ENCODE results near the gene ATP11A.
"Not testable (repeated sequence)": the region's sequence is repeated elsewhere in the genome, so short reads cannot be mapped to it uniquely, and the experiment has no call there.

Gene ATP11A

GRCh38 chr13:112781881-112782361, 92.1 kb downstream of the ATP11A start:
- Histone ChIP-seq H3K9ac (ENCODE audit: insufficient read length, low read depth) (no peak overlapping the region), H3K4me1 (ENCODE audit: insufficient read depth, insufficient read length) (peaks cover 8% of the 10 kb centered on the region), H3K27me3 (ENCODE audit: insufficient read depth, insufficient read length) (no peaks in the 10 kb centered on the region), H3K36me3 (ENCODE audit: insufficient read depth, insufficient read length, low read length) (peaks cover 8% of the 10 kb centered on the region), H3K4me3 (ENCODE audit: insufficient read length, low read depth) (no peak overlapping the region), H3K9me3 (ENCODE audit: insufficient read depth, low read length) (no peaks in the 10 kb centered on the region; the same call in 1 of the 2 replicates)
- no peak for TF ChIP-seq SUZ12 (IDR thresholded peaks at IDR 0.05; ENCODE audit: extremely low read depth, insufficient read depth, insufficient read length)
- no peak for TF ChIP-seq ZNF274 (IDR thresholded peaks at IDR 0.05; ENCODE audit: low read depth, low read length)
- no peak for TF ChIP-seq YY1 (IDR thresholded peaks at IDR 0.05; ENCODE audit: insufficient read depth, insufficient read length)
- no peak for DNase-seq (ENCODE audit: low read depth, low spot score)

GRCh38 chr13:112782429-112783010, 92.7 kb downstream of the ATP11A start:
- Histone ChIP-seq H3K9me3 (ENCODE audit: insufficient read depth, low read length) (no peaks in the 10 kb centered on the region; the same call in 1 of the 2 replicates), H3K4me3 (ENCODE audit: insufficient read length, low read depth) (no peak overlapping the region), H3K9ac (ENCODE audit: insufficient read length, low read depth) (no peak overlapping the region), H3K27me3 (ENCODE audit: insufficient read depth, insufficient read length) (no peaks in the 10 kb centered on the region), H3K36me3 (ENCODE audit: insufficient read depth, insufficient read length, low read length) (peaks cover 8% of the 10 kb centered on the region), H3K4me1 (ENCODE audit: insufficient read depth, insufficient read length) (peaks cover 8% of the 10 kb centered on the region)
- no peak for TF ChIP-seq ZNF274 (IDR thresholded peaks at IDR 0.05; ENCODE audit: low read depth, low read length)
- TF ChIP-seq YY1 (IDR thresholded peaks at IDR 0.05; ENCODE audit: insufficient read depth, insufficient read length): no peak
- DNase-seq (ENCODE audit: low read depth, low spot score): no peak

GRCh38 chr13:112783135-112783977, 93.5 kb downstream of the ATP11A start:
- H3K9me3 ChIP-seq (ENCODE audit: insufficient read depth, low read length): no peaks in the 10 kb centered on the region; the same call in 1 of the 2 replicates
- H3K36me3 ChIP-seq (ENCODE audit: insufficient read depth, insufficient read length, low read length): peaks cover 9% of the 10 kb centered on the region
- H3K27me3 ChIP-seq (ENCODE audit: insufficient read depth, insufficient read length): no peaks in the 10 kb centered on the region
- peaks cover 5% of the 10 kb centered on the region for H3K4me1 ChIP-seq (ENCODE audit: insufficient read depth, insufficient read length)
- H3K4me3 ChIP-seq (ENCODE audit: insufficient read length, low read depth): no peak overlapping the region
- TF ChIP-seq ZNF274 (IDR thresholded peaks at IDR 0.05; ENCODE audit: low read depth, low read length): no peak
- H3K9ac ChIP-seq (ENCODE audit: insufficient read length, low read depth): no peak overlapping the region
- DNase-seq (ENCODE audit: low read depth, low spot score): no peak

GRCh38 chr13:112783978-112784371, 94.1 kb downstream of the ATP11A start:
- Histone ChIP-seq H3K9me3 (ENCODE audit: insufficient read depth, low read length) (no peaks in the 10 kb centered on the region; the same call in 1 of the 2 replicates), H3K4me3 (ENCODE audit: insufficient read length, low read depth) (no peak overlapping the region), H3K36me3 (ENCODE audit: insufficient read depth, insufficient read length, low read length) (peaks cover 13% of the 10 kb centered on the region), H3K27me3 (ENCODE audit: insufficient read depth, insufficient read length) (no peaks in the 10 kb centered on the region), H3K9ac (ENCODE audit: insufficient read length, low read depth) (no peak overlapping the region), H3K4me1 (ENCODE audit: insufficient read depth, insufficient read length) (peaks cover 5% of the 10 kb centered on the region)
- TF ChIP-seq SUZ12 (IDR thresholded peaks at IDR 0.05; ENCODE audit: extremely low read depth, insufficient read depth, insufficient read length): no peak
- no peak for TF ChIP-seq YY1 (IDR thresholded peaks at IDR 0.05; ENCODE audit: insufficient read depth, insufficient read length)
- DNase-seq (ENCODE audit: low read depth, low spot score): no peak

- Histone ChIP-seq H3K9me3 (ENCODE audit: insufficient read depth, low read length) (no peaks in the 10 kb centered on the region; the same call in 1 of the 2 replicates), H3K4me3 (ENCODE audit: insufficient read length, low read depth) (no peak overlapping the region), H3K36me3 (ENCODE audit: insufficient read depth, insufficient read length, low read length) (peaks cover 16% of the 10 kb centered on the region), H3K27me3 (ENCODE audit: insufficient read depth, insufficient read length) (no peaks in the 10 kb centered on the region), H3K4me1 (ENCODE audit: insufficient read depth, insufficient read length) (peaks cover 5% of the 10 kb centered on the region), H3K9ac (ENCODE audit: insufficient read length, low read depth) (no peak overlapping the region)
- DNase-seq (ENCODE audit: low read depth, low spot score): no peak
- no peak for TF ChIP-seq SUZ12 (IDR thresholded peaks at IDR 0.05; ENCODE audit: extremely low read depth, insufficient read depth, insufficient read length)
- TF ChIP-seq YY1 (IDR thresholded peaks at IDR 0.05; ENCODE audit: insufficient read depth, insufficient read length): no peak
- TF ChIP-seq ZNF274 (IDR thresholded peaks at IDR 0.05; ENCODE audit: low read depth, low read length): no peak
These were observed 95.1 kb downstream of the ATP11A start for GRCh38 chr13:112784811-112785482.

DNA sequence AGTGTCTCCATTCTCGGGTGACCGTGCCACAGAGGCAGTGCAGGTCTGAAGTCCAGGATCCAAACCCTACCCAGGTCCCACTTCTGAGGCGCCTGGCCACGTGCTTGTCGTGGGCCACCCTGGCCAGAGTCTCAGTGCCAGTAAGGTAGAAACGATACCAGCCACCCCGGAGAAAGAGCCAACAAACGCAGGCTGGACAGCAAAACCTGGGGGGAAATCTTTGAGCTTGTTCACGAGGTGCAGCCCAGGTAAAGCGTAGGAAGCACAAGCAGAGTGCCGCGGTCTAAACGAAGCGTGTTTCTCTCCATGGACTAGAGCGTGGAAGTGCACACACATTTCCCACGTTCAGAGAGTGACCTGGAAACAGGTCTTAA, 95.6 kb downstream of the ATP11A start:
- H3K9ac ChIP-seq (ENCODE audit: insufficient read length, low read depth): no peak overlapping the region
- H3K27me3 ChIP-seq (ENCODE audit: insufficient read depth, insufficient read length): no peaks in the 10 kb centered on the region
- no peak for DNase-seq (ENCODE audit: low read depth, low spot score)
- no peaks in the 10 kb centered on the region; the same call in 1 of the 2 replicates for H3K9me3 ChIP-seq (ENCODE audit: insufficient read depth, low read length)
- peaks cover 16% of the 10 kb centered on the region for H3K36me3 ChIP-seq (ENCODE audit: insufficient read depth, insufficient read length, low read length)
- H3K4me3 ChIP-seq (ENCODE audit: insufficient read length, low read depth): no peak overlapping the region
- peaks cover 5% of the 10 kb centered on the region for H3K4me1 ChIP-seq (ENCODE audit: insufficient read depth, insufficient read length)
- TF ChIP-seq SUZ12 (IDR thresholded peaks at IDR 0.05; ENCODE audit: extremely low read depth, insufficient read depth, insufficient read length): no peak
- no peak for TF ChIP-seq YY1 (IDR thresholded peaks at IDR 0.05; ENCODE audit: insufficient read depth, insufficient read length)
- TF ChIP-seq ZNF274 (IDR thresholded peaks at IDR 0.05; ENCODE audit: low read depth, low read length): no peak

DNA sequence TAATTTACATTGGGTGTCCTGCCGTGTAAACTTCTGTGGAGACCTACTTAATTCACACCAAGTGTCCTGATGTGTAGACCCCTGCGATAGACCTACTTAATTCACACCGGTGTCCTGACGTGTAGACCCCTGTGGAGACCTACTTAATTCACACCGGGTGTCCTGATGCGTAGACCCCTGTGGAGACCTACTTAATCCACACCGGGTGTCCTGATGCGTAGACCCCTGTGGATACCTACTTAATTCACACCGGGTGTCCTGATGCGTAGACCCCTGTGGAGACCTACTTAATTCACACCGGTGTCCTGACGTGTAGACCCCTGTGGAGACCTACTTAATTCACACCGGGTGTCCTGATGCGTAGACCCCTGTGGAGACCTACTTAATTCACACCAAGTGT, 97.0 kb downstream of the ATP11A start:
- not testable (repeated sequence) for H3K27me3 ChIP-seq (ENCODE audit: insufficient read depth, insufficient read length); H3K4me1 ChIP-seq (ENCODE audit: insufficient read depth, insufficient read length); DNase-seq (ENCODE audit: low read depth, low spot score); H3K4me3 ChIP-seq (ENCODE audit: insufficient read length, low read depth); H3K9me3 ChIP-seq (ENCODE audit: insufficient read depth, low read length); H3K9ac ChIP-seq (ENCODE audit: insufficient read length, low read depth)
- peaks cover 16% of the 10 kb centered on the region for H3K36me3 ChIP-seq (ENCODE audit: insufficient read depth, insufficient read length, low read length)

All from NT2/D1 (cell line).